ENCODE results near the gene SLC37A1. TPM values are rescaled to one million over a fixed set of nuclear protein-coding genes. Genes with fewer than 3 reads are reported as not detected.

The SLC37A1 gene
- total and polyA plus RNA-seq, 2 donors from 2014 or later, result 3.4 to 21.8 TPM

DNA sequence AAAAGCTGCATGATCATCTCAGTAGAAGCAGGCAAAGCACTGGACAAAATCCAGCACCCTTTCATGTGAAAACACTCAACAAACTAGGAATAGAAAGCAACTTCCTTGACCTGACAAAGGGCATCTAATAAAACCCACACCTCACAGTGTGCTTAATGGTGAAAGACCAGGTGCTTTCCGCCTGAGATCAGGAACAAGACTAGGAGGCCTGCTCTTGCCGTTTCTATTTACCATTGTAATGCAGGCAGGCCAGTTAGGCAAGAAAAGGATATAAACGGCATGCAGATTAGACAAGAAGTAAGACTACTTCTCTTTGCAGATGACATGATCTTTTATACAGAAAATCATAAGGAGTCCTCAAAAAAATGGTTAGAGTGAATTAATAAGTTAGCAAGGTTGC, 37.2 kb downstream of the SLC37A1 start:
- no peak for FAIRE-seq
- intact Hi-C loops (cut with DNase I), result no loop called here
- DNase-seq, result peak in 2 of 5 donors; percentile 32 to 70

DNA sequence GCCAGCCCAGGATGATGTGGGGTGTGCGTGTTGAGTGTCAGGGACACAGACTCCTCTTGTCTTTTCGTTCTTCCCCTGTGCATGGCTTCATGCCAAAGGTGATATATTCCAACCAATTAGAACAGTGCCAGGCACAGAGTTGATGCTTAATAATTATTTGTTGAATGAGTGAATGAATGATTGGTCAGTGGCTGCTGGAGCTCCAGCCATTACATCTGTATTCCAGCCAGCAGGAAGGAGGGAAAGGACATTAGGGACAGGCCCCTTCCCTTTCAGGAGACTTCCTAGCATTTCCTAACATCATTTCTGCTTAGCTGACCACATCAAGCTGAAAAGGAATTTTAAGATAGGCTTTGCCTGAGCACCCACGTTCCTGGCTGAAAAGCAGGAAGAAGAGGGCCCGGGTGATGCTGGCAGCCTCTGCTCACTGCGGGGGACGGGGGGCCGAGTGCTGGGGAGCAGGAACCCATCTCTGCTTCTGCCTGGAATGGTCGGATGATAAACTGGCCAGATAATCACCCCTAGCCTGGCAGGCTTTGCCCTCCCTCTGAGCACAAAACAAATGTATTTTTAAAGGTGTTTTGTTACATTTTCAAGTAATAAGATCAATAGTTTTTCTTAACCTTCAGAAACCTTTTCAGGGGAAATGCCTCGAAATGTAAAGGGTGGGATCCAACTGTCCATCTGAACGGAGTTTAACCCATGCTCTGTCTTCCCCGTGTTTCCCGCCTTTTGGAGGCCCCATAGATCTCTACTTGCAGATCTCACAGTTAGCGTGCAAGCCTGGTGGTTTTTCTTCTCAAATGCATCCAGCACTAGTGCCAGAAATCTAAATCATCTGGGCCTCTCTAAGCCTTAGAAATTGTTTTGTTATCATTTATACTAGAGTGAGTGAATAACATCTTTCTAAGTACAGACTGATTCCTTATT, 39.0 kb downstream of the SLC37A1 start:
- Histone ChIP-seq H3K27me3 (ENCODE audit: control insufficient read depth, insufficient read depth, low read length) (no peaks in the 10 kb centered on the region), H3K27ac (ENCODE audit: low read depth in 2 of 2, low read length in 2 of 2) (no peak overlapping the region), H3K9me3 (ENCODE audit: control insufficient read depth in 2 of 3, insufficient read depth in 1 of 3, low read length in 3 of 3) (no peaks in the 10 kb centered on the region), H3K36me3 (ENCODE audit: control insufficient read depth in 2 of 3, insufficient read depth in 3 of 3, low read length in 3 of 3) (no peaks in the 10 kb centered on the region), H3K4me3 (ENCODE audit: low read length in 3 of 3) (no peak overlapping the region), H3K4me1 (ENCODE audit: control insufficient read depth in 2 of 3, insufficient read depth in 2 of 3, low read depth in 1 of 3, low read length in 3 of 3) (peaks cover 0 to 2% (median 0%) of the 10 kb centered on the region in 3 donors), H3K9ac (ENCODE audit: low read length in 3 of 3) (no peak overlapping the region)
- no peak for DNase-seq
- intact Hi-C loops (cut with DNase I), result no loop called here
- TF ChIP-seq, protein P1, sequence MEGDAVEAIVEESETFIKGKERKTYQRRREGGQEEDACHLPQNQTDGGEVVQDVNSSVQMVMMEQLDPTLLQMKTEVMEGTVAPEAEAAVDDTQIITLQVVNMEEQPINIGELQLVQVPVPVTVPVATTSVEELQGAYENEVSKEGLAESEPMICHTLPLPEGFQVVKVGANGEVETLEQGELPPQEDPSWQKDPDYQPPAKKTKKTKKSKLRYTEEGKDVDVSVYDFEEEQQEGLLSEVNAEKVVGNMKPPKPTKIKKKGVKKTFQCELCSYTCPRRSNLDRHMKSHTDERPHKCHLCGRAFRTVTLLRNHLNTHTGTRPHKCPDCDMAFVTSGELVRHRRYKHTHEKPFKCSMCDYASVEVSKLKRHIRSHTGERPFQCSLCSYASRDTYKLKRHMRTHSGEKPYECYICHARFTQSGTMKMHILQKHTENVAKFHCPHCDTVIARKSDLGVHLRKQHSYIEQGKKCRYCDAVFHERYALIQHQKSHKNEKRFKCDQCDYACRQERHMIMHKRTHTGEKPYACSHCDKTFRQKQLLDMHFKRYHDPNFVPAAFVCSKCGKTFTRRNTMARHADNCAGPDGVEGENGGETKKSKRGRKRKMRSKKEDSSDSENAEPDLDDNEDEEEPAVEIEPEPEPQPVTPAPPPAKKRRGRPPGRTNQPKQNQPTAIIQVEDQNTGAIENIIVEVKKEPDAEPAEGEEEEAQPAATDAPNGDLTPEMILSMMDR (IDR thresholded peaks at IDR 0.05; ENCODE audit: borderline replicate concordance, extremely low read depth, insufficient read depth), result no peak
- FAIRE-seq, result no peak

More for the DNA sequence above, 37.2 kb downstream of the SLC37A1 start:
- peaks cover 0 to 2% (median 0%) of the 10 kb centered on the region in 3 donors for H3K36me3 ChIP-seq (ENCODE audit: control insufficient read depth in 2 of 3, insufficient read depth in 3 of 3, low read length in 3 of 3)
- no peaks in the 10 kb centered on the region for H3K9me3 ChIP-seq (ENCODE audit: control insufficient read depth in 2 of 3, insufficient read depth in 1 of 3, low read length in 3 of 3)
- no peak overlapping the region for H3K27ac ChIP-seq (ENCODE audit: low read depth in 2 of 2, low read length in 2 of 2)
- no peak overlapping the region for H3K9ac ChIP-seq (ENCODE audit: low read length in 3 of 3)
- TF ChIP-seq, protein P1 (IDR thresholded peaks at IDR 0.05; ENCODE audit: borderline replicate concordance, extremely low read depth, insufficient read depth), result no peak
- no peaks in the 10 kb centered on the region for H3K27me3 ChIP-seq (ENCODE audit: control insufficient read depth, insufficient read depth, low read length)
- no peaks in the 10 kb centered on the region for H3K4me1 ChIP-seq (ENCODE audit: control insufficient read depth in 2 of 3, insufficient read depth in 2 of 3, low read depth in 1 of 3, low read length in 3 of 3)
- no peak overlapping the region for H3K4me3 ChIP-seq (ENCODE audit: low read length in 3 of 3)

DNA sequence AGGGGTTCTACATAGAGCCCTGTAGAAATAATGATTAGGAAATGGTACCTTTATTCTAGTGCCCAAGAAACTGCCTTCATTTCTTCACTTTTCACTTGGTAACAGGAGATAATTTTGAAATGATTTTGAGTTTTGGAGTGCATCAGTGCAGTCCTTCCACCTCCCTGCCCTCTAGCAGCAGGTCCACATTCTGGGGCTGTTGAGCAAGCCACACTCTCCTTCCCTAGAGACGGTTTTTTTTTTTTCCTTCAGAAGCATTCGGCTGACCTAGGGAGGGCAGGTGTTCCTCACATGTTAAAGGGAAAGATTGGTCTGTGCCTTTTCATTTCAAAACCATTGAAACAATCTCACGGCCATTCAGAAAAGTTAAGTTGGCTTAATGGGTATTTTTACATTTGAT, 39.8 kb downstream of the SLC37A1 start:
- DNase-seq (no peak), FAIRE-seq (no peak)
- no peak overlapping the region for H3K4me3 ChIP-seq (ENCODE audit: low read length in 3 of 3)
- intact Hi-C loops (cut with DNase I), result no loop called here
- H3K36me3 ChIP-seq (ENCODE audit: control insufficient read depth in 2 of 3, insufficient read depth in 3 of 3, low read length in 3 of 3), result no peaks in the 10 kb centered on the region
- H3K4me1 ChIP-seq (ENCODE audit: control insufficient read depth in 2 of 3, insufficient read depth in 2 of 3, low read depth in 1 of 3, low read length in 3 of 3), result peaks cover 0 to 2% (median 0%) of the 10 kb centered on the region in 3 donors
- no peaks in the 10 kb centered on the region for H3K9me3 ChIP-seq (ENCODE audit: control insufficient read depth in 2 of 3, insufficient read depth in 1 of 3, low read length in 3 of 3)
- H3K9ac ChIP-seq (ENCODE audit: low read length in 3 of 3), result no peak overlapping the region
- no peaks in the 10 kb centered on the region for H3K27me3 ChIP-seq (ENCODE audit: control insufficient read depth, insufficient read depth, low read length)
- H3K27ac ChIP-seq (ENCODE audit: low read depth in 2 of 2, low read length in 2 of 2), result no peak overlapping the region
- TF ChIP-seq, protein P1 (IDR thresholded peaks at IDR 0.05; ENCODE audit: borderline replicate concordance, extremely low read depth, insufficient read depth), result no peak

Measured in kidney (tissue), 14 donors.